ENCODE measurements around the gene OR10C1.
"Not testable (repeated sequence)": the region's sequence is repeated elsewhere in the genome, so short reads cannot be mapped to it uniquely, and the experiment has no call there.

Gene OR10C1

DNA sequence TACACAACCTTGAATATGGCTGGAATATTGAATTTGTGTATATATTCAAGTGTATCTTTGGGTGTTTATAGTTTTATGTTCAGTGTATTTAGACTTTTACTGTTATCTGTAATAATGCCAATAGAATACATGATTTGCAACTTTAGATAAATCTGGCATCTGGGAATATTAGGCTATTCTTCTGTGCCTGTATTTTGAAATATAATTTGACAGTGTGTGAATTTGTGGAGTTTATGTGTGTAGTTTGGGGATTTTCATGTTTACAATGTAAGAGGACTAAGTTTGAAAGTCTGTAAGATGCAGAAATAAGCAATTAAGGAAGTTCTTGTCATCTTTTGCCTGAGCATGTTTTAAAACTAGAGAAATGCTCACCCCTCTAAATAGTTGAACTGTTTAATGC, at the start of gene OR10C1:
Gene OR10C1, plus strand, starts transcription at position 301 of the 400 bp plus-strand sequence. CDS start 710 bp downstream, outside the sequence.
- DNase-seq (ENCODE audit: low read depth, low spot score) = no peak

DNA sequence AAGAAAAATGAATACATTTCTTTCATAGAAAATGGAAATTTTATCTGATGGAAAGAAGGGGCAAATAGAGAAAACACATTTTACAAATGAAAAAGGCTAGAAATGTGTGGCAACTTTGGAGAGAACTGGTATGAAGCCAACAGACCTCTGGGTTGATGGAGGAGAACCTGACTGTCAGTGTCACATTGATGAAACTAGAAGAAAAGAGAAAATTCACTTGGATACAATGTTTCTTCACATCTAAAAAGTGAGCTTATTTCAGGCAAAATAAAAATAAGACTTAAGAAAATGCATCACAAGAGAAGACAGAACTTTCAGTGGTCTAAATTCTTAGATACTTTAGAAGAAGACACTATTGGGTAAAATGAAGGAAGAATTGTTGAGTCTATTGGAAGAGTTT, 43.8 kb upstream of the OR10C1 start, which contains the start of gene OR12D2:
Gene OR12D2, plus strand, starts transcription at position 301 of the 400 bp plus-strand sequence. CDS start 1,069 bp downstream, outside the sequence.
- DNase-seq (ENCODE audit: low read depth, low spot score) = no peak

- DNase-seq (ENCODE audit: low read depth, low spot score) = no peak
Observed at GRCh38 chr6:29399525-29399924, 39.6 kb upstream of the OR10C1 start.

DNA sequence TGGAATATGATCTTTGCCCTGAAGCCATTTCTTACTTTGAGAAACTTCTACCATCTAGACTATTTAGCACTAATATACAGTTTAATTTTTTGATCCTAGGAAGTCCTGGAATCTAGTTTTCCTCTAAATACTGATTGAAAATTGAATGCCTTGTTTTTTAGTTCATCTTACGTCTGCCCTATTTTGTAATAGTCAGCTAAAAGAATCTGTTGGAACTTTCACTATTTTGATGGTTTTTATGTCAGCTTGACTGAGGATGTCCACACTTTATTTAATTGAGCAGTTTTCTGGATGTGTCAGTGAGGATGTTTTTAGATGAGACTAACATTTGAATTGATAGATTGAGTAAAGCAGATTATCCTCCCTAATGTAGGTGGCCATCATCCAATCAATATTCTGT, 35.3 kb upstream of the OR10C1 start:
- no peak for DNase-seq (ENCODE audit: low read depth, low spot score)

GRCh38 chr6:29414588-29414987, 24.5 kb upstream of the OR10C1 start, which contains the start of gene OR12D1:
Gene OR12D1 (plus strand): TSS chr6:29414928.
- DNase-seq (ENCODE audit: low read depth, low spot score) = no peak

- DNase-seq (ENCODE audit: low read depth, low spot score) = no peak
Observed at GRCh38 chr6:29419516-29419915, 19.6 kb upstream of the OR10C1 start.

DNA sequence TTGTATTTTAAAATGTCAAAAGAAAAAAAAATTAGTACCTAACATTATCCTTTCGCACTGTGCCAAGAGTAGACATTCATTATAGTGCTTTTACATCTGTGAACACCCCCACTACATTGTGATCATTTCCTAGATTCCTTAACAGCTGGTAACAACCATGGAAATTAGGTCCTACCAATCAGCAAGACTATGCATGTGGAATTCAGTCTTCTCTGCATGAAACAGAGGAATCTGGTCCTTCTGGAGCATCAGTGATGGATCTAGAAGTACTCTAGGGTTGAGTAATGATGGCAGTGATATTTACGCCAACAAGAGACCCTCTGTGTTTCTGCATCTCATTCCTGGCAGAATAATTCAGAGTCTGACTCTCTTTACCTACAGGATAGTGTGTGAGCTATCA, 14.9 kb upstream of the OR10C1 start:
- DNase-seq (ENCODE audit: low read depth, low spot score) = no peak

DNA sequence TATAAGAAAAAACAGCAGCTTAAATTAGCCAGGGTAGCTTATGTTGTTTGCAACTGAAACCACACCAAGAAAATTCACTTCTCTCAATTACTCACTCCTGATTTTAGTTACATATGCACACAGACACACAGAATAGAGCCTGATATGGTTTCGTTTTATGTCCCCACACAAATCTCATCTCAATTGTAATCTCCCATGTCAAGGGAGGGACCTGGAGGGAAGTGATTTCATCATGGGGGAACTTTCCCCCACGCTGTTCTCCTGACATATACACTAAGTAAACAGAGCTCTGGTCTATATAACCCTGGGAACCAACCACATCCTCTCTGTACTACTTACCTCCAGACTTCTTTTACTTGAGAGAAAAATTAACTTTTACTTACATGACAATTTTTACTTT, 14.5 kb upstream of the OR10C1 start:
- no peak for DNase-seq (ENCODE audit: low read depth, low spot score)

DNA sequence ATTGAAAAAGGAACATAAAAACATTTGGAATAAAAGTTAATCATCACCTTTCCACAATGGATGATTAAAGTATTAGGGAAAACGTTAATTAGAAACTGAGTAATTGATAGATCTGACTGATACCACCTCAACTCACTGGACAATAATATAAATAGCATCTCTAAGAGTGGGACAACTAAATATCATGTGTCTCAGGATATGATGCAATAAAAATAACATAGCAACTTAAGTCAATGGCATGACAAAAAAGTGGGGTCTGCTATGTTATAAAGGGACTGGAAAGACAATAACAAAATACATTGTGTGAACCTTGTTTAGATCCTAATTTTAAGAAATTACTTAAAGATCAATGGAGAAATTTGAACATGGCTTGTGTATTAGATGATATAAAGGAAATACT, 14.0 kb upstream of the OR10C1 start:
- no peak for DNase-seq (ENCODE audit: low read depth, low spot score)

DNA sequence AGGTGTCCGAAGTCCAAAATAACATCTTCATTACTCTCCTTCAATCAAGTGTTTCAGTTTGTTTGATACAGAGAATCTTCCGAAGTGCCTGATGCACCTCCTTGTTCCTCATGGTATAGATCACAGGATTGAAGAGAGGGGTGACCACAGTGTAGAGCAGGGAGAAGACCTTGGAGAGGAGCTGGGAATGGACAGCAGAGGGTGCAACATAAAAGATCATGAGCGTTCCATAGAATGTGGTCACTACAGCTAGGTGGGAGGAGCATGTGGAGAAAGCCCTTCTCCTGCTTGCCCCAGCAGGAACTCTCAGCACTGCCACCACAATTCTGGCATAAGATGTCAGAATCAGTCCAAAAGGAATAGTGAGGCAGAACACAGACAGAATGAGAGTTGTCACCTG, 12.5 kb upstream of the OR10C1 start:
- DNase-seq (ENCODE audit: low read depth, low spot score) = no peak

- not testable (repeated sequence) for DNase-seq (ENCODE audit: low read depth, low spot score)
Observed at GRCh38 chr6:29436730-29437129, 2.4 kb upstream of the OR10C1 start.

DNA sequence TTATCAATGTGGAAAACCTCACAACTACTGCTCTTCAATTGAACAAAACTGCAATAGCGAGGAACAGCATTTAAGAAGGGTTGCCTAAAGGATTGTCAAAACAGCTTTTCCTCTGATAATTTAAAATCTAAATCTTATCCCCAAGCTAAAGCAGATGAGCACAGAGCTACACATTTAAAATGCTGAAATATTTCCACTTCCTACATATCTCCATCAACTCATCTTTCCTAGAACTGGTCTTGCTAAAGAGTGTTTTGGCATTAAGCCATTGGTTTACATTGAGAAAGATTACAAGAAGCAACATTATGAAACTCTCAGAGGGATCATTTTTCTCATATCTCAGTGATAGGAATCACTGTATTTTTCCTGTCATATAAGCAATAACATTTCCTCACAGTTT, 3.6 kb downstream of the OR10C1 start:
- no peak for DNase-seq (ENCODE audit: low read depth, low spot score)

DNA sequence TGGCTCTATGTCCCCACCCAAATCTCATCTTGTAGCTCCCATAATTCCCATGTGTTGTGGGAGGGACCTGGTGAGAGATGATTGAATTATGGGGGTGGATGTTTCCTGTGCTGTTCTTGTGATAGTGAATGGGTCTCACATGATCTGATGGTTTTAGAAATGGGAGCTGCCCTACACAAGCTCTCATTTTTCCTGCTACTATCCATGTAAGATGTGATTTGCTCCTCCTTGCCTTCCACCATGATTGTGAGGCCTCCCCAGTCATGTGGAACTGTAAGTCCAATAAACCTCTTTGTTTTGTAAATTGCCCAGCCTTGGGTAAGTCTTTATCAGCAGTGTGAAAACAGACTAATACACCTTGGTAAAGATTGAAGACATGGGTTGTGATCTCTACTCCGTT, 4.9 kb downstream of the OR10C1 start:
- not testable (repeated sequence) for DNase-seq (ENCODE audit: low read depth, low spot score)

DNA sequence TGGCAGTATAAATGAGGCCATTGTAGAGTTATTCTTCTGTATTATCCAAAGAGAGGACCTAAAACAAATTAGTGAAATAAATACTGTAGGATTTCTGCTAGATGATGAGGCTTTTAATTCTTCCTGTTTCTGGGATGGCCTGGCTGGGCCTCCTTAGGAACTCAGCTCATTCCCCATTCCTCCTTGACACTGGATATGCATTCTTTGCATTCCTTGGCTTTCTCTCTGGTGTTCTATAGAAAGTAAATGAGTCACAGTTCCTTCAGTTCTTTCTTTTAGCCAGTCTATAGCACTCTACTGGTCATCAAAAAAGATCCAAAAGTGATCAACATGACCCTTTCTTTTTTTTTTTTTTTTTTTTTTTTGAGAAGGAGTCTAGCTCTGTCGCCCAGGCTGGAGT, 8.6 kb downstream of the OR10C1 start:
- DNase-seq (ENCODE audit: low read depth, low spot score) = no peak

GRCh38 chr6:29451471-29452193, 12.5 kb downstream of the OR10C1 start:
- DNase-seq (ENCODE audit: low read depth, low spot score) = no peak

- no peak for DNase-seq (ENCODE audit: low read depth, low spot score)
Observed at GRCh38 chr6:29456971-29457370, 17.9 kb downstream of the OR10C1 start, which contains the start of the genes OR11A1 and OR2H1. Gene OR11A1 (minus strand): TSS chr6:29457071. CDS start chr6:29427641, 29,430 bp downstream. Gene OR2H1 (plus strand): TSS chr6:29457155. CDS start chr6:29461770, 4,615 bp downstream.

DNA sequence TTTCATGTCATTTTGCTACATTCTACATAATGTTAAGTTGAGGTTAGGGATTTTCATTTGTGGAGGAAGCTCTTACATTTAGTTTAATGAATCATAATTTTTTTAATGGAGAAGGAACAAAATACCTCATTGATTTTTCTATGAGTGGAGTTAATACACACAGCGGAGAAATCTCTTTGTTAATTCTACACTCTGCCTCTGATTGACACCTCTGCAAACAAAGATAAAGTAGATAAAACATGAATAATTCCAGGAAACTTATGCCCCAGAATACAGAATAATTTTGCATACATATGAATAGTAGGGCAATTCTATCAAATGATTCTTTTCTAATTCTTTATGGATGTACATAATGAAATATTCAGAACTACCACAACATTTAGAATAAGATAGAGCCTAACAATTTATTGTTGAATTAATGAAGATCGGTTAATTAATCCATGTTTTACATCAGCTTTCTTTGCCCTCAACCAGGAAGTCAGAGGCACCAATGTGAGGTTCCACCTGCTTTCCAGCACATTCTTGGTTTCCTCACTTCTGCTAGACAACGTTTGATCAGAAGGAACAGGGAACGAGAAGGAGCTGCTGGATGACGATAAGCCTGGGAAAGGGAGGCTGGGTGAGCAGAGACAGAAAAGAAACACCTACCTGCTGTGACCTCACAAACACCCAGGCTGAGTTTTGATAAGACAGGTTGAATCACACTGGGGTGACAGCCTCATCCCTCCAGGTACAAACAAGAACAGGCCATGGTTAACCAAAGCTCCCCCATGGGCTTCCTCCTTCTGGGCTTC, 22.1 kb downstream of the OR10C1 start:
- DNase-seq (ENCODE audit: low read depth, low spot score) = no peak

GRCh38 chr6:29462022-29462421, 22.9 kb downstream of the OR10C1 start:
- DNase-seq (ENCODE audit: low read depth, low spot score) = no peak

GRCh38 chr6:29465279-29465678, 26.2 kb downstream of the OR10C1 start:
- DNase-seq (ENCODE audit: low read depth, low spot score) = no peak

DNA sequence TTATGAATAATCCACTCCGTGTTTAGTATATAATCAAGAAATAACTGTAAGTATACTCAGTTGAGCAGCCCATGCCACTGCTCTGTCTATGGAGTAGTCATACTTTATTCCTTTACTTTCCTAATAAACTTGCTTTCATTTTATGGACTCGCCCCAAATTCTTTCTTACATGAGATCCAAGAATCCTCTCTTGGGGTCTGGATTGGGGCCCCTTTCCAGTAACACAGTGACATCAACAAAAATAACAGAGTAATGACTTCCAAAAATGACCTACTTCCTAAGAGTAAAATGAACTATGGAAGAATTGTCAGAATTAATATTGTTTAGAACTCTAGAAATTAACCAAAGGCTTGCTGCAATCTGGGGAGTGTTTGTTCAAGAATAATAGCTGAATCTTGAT, 26.7 kb downstream of the OR10C1 start:
- DNase-seq (ENCODE audit: low read depth, low spot score) = no peak

DNA sequence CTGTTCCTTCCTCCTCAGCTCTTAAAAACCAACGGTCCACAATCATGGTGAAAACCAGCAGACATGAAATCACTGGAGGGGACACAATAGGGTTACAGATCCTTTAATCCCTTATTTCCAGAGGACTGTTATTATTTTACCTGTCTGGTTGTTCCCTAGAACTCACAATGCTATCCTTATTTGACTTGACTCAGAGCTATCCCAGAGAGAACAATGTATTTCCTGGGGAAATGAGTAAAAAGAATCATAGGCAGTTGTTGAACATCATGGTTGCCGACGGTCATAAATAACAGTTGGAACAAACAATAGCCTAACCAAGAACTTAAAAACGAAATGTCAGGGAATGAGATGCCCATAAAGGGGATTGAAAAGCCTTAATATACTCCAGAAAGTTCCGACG, 27.1 kb downstream of the OR10C1 start:
- no peak for DNase-seq (ENCODE audit: low read depth, low spot score)

- DNase-seq (ENCODE audit: low read depth, low spot score) = no peak
Observed at GRCh38 chr6:29474996-29475395, 35.9 kb downstream of the OR10C1 start.
